DMS79 (cell line): ENCODE results near the gene FOS.
"Not testable (repeated sequence)": the region's sequence is repeated elsewhere in the genome, so short reads cannot be mapped to it uniquely, and the experiment has no call there.

ENCODE experiments used
- DNase-seq: peaks from one replicate; lab custom pipeline; 2025; lab: John Stamatoyannopoulos, UW

The FOS gene

GRCh38 chr14:75294649-75295033, 16.0 kb downstream of the FOS start:
- no peak for DNase-seq

- DNase-seq: no peak
Observed at GRCh38 chr14:75295061-75295461, 16.4 kb downstream of the FOS start.

- peak; percentile 62 for DNase-seq
Observed at GRCh38 chr14:75295491-75296345, 17.1 kb downstream of the FOS start.

GRCh38 chr14:75297411-75298040, 18.9 kb downstream of the FOS start:
- no peak for DNase-seq

GRCh38 chr14:75298187-75298965, 19.7 kb downstream of the FOS start:
- DNase-seq: no peak

GRCh38 chr14:75299059-75299458, 20.4 kb downstream of the FOS start:
- DNase-seq: no peak

- no peak for DNase-seq
Observed at GRCh38 chr14:75299576-75299975, 20.9 kb downstream of the FOS start.

GRCh38 chr14:75301666-75302325, 23.2 kb downstream of the FOS start:
- no peak for DNase-seq

- DNase-seq: peak; percentile 38
Observed at GRCh38 chr14:75303381-75303789, 24.8 kb downstream of the FOS start.

- not testable (repeated sequence) for DNase-seq
Observed at GRCh38 chr14:75306410-75306809, 27.8 kb downstream of the FOS start.

- DNase-seq: peak; percentile 65
Observed at GRCh38 chr14:75306927-75307699, 28.5 kb downstream of the FOS start.

- DNase-seq: peak; percentile 77
Observed at GRCh38 chr14:75307700-75308379, 29.2 kb downstream of the FOS start.

GRCh38 chr14:75308991-75309390, 30.4 kb downstream of the FOS start:
- DNase-seq: not testable (repeated sequence)

- DNase-seq: not testable (repeated sequence)
Observed at GRCh38 chr14:75309561-75309960, 30.9 kb downstream of the FOS start.

GRCh38 chr14:75310295-75311111, 31.9 kb downstream of the FOS start:
- DNase-seq: peak; percentile 75

- no peak for DNase-seq
Observed at GRCh38 chr14:75311356-75311755, 32.7 kb downstream of the FOS start.

GRCh38 chr14:75312341-75312740, 33.7 kb downstream of the FOS start:
- DNase-seq: no peak

- DNase-seq: no peak
Observed at GRCh38 chr14:75313294-75313693, 34.7 kb downstream of the FOS start.

- peak; percentile 31 for DNase-seq
Observed at GRCh38 chr14:75315144-75315543, 36.5 kb downstream of the FOS start.

GRCh38 chr14:75317148-75317547, 38.5 kb downstream of the FOS start:
- no peak for DNase-seq
